GM19455 (cell line): ENCODE results near the gene TSPEAR.
"Not testable (repeated sequence)": the region's sequence is repeated elsewhere in the genome, so short reads cannot be mapped to it uniquely, and the experiment has no call there.

ENCODE experiments used
- ATAC-seq: cut with Tn5 transposase; IDR thresholded peaks from one replicate; pipeline ENCODE4 v1.9.1; 2021; ENCODE audit not compliant: unreplicated experiment

The TSPEAR gene

DNA sequence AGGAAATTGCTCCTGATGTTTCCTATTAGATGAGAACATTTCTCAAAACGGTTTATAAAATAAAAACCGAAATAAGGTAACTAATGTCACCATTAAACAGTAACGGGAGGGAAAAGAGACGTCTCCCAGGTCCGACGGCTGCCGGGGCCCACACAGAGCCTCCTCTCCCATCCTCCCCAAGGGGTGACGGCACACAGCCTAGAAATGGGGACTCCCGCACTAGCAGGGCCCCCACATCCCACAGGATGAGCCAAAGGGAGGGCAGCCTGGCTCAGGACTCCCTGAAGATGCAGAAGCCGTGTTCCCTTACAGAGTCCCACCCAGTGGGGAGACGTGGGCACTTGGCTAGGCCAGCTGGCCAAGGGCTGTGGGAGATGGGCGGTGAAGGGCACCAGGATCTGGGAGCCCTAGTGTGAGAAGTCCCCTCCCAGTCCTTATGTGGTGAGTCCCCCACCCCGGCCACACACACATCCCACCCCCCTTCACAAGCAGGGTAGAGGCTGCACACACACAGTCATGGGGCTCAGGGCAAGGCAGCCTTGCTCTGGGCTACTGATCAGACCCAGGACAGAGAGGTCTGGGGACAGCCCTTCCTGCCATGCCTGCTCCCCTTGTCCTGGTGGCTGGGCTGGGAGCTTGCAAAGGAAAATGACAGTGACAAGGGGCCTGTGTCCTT is 156.0 kb downstream of the TSPEAR start:
- no peak for ATAC-seq

GRCh38 chr21:44552681-44553080 is 158.7 kb downstream of the TSPEAR start:
- ATAC-seq, result no peak

DNA sequence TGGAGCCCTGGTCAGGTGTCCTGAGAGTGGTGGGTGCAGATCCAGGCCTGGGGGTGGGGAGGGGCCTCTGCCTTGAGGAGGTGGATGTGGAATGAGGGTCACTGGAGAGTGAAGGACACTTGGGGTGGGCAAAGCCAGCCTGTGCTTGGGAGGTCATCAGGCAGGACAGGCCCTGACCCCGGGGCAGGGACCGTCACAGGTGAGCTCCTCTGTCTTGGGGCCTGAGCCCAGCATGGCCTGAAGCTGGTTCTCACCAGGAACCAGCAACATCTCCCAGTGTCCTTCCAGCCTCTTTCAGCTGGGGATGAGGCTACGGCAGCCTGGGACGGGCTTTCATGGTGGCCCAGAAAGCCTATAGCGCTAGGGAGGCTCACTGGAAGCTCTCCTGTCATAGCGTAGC is 159.2 kb downstream of the TSPEAR start:
- ATAC-seq, result no peak

DNA sequence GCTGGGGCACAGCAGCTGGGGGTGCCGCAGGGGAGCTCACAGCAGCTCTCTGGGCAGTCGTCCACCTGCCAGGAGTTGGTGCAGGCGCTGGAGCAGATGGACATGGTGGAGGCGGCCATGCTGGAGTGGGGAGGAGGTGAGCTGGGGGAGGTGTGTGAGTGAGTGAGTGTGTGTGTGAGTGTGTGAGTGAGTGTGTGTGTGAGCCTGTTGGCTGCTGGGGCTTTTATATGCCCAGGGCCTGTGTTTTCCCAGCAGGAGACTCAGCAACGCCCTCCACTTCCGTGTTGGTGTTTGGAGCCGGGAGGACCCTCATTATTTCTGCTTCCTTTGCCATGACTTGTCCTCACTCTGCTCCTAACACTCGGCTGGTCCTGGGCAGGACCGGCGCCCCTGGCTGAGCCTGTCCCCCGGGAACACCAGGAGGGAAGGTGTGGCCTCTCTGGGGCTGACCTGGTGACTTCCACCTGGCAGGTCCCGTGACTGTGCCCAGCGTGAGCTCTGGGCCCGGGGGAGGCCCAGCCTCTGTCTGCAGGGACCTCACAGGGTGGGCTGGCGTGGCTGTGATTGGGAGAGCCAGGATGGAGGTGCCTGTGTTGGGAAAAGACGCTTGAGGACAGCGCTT is 159.9 kb downstream of the TSPEAR start, which contains the start of gene KRTAP10-2:
TSS of gene KRTAP10-2 (minus strand) at position 166 of the 622 bp plus-strand sequence. CDS start at position 119, 47 bp downstream.
- no peak for ATAC-seq

GRCh38 chr21:44550807-44551206 is 160.6 kb downstream of the TSPEAR start:
- no peak for ATAC-seq

- ATAC-seq, result not testable (repeated sequence)
Measured at GRCh38 chr21:44550285-44550684, 161.1 kb downstream of the TSPEAR start.

DNA sequence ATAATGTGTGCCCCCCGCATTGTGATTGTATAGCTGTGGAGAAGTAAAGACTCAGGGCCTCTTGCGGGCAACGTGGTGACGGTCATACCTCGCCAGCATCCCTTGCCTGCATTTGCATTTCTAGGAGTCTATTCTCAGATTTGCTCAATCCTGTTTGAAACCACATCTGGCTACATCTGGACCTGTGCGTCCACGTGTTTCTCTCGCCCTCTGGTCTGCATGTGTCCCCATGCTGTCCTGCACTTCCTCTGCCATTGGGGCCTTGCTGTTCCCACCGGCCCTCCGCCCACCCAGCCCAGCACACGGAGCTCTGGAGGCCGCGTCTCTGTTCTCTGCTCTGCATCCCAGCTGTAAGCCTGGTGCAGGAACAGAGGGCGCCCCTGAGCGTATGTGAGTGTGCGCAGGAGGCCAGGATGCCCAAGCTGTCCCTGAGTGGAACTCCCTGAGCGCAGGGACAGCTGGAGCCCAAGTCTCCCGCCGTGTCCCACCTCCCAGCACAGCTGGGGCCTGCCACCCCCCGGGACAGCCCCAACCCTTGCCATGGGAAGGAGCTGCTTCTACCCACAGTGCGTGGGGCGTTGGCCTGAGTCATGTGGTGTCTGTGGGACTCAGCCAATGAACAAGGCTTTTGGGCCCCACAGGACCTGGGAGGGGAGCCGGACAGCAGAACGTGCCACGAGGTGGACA is 161.7 kb downstream of the TSPEAR start:
- no peak for ATAC-seq

DNA sequence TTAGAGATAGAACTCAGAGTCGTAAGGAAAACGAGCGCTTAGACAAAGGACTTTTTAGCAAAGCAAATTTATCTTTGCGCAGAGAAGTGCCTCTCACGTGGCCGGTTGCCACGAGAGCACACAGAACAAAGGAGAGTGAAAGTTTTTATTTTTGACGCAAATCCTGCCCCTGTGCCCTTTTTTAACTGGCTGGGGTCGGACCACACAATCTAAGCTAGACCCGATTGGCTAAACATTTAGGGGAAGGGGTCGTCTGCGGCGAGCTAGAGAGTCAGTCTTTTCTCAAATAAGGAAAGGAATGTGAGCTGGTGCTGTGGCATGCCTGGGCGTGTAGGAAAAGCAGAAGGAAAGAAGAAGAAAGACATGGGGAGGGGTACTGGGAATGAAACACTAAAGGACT is 162.4 kb downstream of the TSPEAR start:
- ATAC-seq, result no peak

GRCh38 chr21:44548381-44548780 is 163.0 kb downstream of the TSPEAR start:
- ATAC-seq, result no peak

GRCh38 chr21:44547656-44548331 is 163.6 kb downstream of the TSPEAR start:
- no peak for ATAC-seq

- no peak for ATAC-seq
Measured at GRCh38 chr21:44544566-44544965, 166.8 kb downstream of the TSPEAR start.

GRCh38 chr21:44542716-44543115 is 168.7 kb downstream of the TSPEAR start:
- no peak for ATAC-seq

DNA sequence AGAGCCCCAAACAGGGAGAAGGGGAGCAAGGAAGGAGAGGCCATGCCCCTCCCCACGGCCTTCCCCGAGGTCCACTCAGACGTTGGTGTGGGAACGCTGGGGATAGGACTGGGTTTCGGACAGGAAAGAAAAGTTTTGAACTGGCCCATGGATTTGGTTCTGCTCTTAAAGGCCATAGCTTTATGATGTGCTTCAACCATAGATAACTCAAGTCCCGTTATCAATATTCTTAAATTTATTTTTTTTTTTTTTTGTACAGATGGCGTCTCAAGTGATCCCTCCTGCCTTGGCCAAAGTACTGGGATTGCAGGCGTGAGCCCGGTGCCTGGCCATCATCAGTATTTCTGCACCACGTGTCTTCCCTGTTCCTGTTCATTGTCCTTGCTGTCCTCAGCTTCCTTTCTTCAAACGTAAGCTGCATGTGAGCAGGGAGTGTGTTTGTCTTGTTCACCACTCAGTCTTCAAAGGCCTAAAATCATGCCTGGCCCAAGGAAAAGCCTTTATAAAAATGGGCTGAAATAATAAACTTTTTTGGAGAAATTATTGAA is 170.6 kb downstream of the TSPEAR start:
- no peak for ATAC-seq

DNA sequence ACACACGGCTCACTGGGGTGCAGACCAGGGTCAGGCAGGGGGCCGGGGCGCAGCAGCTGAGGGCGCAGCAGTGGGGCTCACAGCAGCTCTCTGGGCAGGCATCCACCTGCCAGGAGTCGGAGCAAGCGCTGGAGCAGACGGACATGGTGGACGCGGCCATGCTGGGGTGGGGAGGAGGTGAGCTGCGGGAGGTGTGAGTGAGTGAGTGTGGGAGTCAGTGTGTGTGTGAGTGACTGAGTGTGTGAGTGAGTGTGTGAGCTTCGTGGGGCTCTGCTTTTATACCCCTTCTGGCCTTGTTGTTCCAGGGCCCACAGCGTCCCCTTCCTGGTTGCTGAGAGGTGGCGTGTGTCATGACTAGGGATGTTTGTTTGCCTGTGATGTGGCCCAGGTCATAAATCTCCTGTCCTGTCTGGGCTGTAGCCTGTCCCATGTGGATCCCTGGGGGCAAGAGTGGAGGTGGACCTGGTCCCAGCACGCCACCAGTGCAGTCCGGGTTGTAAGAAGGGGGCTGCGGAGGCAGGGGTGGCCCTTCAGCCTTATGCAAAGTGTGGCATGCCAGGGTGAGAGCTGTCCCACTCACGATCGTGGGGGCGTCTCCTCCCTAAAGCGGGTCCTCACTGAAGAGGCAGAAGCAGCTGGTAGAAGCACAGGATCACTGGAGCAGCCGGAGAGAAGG is 171.2 kb downstream of the TSPEAR start, which contains the start of gene KRTAP10-1:
TSS of gene KRTAP10-1 (minus strand) at position 205 of the 676 bp plus-strand sequence. CDS start at position 160, 45 bp downstream.
- ATAC-seq, result no peak

- ATAC-seq, result no peak
Measured at GRCh38 chr21:44539046-44539445, 172.3 kb downstream of the TSPEAR start.

- ATAC-seq, result no peak
Measured at GRCh38 chr21:44537930-44538911, 173.2 kb downstream of the TSPEAR start.

DNA sequence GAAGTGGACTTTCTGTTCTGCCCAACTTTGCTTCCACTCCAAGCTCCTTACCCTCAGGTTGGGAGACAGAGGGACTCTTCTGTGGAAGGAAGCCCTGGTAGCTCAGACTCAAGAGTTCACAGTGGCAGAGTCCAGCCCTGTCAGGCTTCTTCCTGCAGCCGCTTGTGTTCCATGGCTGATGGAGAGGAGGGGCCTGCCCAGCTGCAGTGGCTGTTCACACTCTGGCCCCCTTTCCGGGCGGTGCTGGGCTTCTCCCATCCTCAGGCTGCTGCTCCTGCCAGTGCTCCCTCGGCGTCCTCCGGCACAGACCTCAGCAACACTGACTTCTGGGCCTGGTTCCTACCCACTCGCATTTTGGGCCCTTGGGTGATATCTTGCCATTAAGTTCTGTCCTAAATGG is 175.4 kb downstream of the TSPEAR start:
- ATAC-seq, result no peak

DNA sequence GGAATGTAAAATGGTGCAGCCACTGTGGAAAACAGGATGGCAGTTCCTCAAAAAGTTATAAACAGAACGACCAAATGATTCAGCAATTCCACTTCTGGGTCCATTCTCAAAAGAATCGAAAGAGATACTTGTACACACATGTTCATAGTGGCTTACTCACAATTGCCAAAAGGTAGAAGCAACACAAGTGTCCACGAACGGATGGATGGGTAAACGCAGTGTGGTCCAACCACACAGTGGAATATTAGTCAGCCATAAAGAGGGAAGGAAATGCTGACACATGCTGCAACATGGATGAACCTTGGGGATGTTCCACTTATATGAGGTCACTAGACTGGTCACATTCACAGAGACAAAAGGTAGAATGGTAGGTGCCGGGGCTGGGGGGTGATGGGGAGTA is 176.7 kb downstream of the TSPEAR start:
- no peak for ATAC-seq

GRCh38 chr21:44533891-44534627 is 177.3 kb downstream of the TSPEAR start:
- no peak for ATAC-seq
